ENCODE data around the gene OR6C74. TPM values are rescaled to one million over a fixed set of nuclear protein-coding genes. Genes with fewer than 3 reads are reported as not detected.

Gene OR6C74
- total RNA-seq = not detected
- total RNA-seq (2013) = not detected

- Mint-ChIP-seq H3K4me3 (no peak within 1 kb of the TSS), H3K27ac (no peak within 1 kb of the TSS), H3K36me3 (no peaks in the 10 kb centered on the region), H3K4me1 (no peaks in the 10 kb centered on the region), H3K27me3 (ENCODE audit: low read depth in 2 of 2) (peaks cover 12 to 28% of the 10 kb centered on the region in 2 donors), H3K9me3 (no peaks in the 10 kb centered on the region)
- intact Hi-C loops (cut with micrococcal nuclease) = no loop called here
- Histone ChIP-seq H3K4me1 (ENCODE audit: control insufficient read depth, insufficient read depth, low read length) (no peaks in the 10 kb centered on the region), H3K4me3 (ENCODE audit: low read length) (no peak within 1 kb of the TSS), H3K27ac (ENCODE audit: low read length) (no peak within 1 kb of the TSS), H3K36me3 (ENCODE audit: control insufficient read depth, insufficient read depth, low read length) (no peaks in the 10 kb centered on the region), H3K9me3 (ENCODE audit: control insufficient read depth, insufficient read depth, low read length) (no peaks in the 10 kb centered on the region), H3K27me3 (ENCODE audit: control insufficient read depth, insufficient read depth, low read length) (no peaks in the 10 kb centered on the region)
- no peak for DNase-seq
- WGBS (ENCODE audit: insufficient coverage) = no CpG with 5 or more reads among the region's 3 CpGs
- no peak for TF ChIP-seq CTCF (IDR thresholded peaks at IDR 0.05)
- no peak for ATAC-seq
These were observed at the start of gene OR6C74 for GRCh38 chr12:55244309-55244708. Gene OR6C74 (plus strand): TSS chr12:55244609. CDS start chr12:55247288, 2,679 bp downstream.

DNA sequence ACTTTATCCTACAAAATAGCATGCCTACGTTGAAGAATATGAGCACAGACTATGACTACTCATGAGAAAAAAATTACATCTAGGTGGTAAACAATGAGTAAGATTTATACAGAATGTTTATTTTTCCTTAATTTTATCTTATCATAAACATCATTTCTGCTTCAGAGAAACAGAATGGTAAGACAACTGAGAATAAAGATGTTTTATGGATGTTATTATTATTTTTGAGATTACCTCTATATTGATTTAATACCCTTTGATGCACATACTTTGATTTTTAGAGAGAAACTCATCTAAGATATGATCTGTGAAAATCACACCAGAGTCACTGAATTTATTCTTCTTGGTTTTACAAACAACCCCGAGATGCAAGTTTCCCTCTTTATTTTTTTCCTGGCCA is 23.7 kb upstream of the OR6C74 start, which contains the start of gene OR10A7:
Gene OR10A7 (plus strand): TSS at position 301 of the 400 bp plus-strand sequence. CDS start 0 bp downstream, at position 301.
- ATAC-seq = no peak
- Histone ChIP-seq H3K27ac (ENCODE audit: low read length) (no peak within 1 kb of the TSS), H3K9me3 (ENCODE audit: control insufficient read depth, insufficient read depth, low read length) (no peaks in the 10 kb centered on the region), H3K4me1 (ENCODE audit: control insufficient read depth, insufficient read depth, low read length) (no peaks in the 10 kb centered on the region), H3K4me3 (ENCODE audit: low read length) (no peak within 1 kb of the TSS), H3K36me3 (ENCODE audit: control insufficient read depth, insufficient read depth, low read length) (no peaks in the 10 kb centered on the region), H3K27me3 (ENCODE audit: control insufficient read depth, insufficient read depth, low read length) (peaks cover 5% of the 10 kb centered on the region)
- Mint-ChIP-seq H3K9me3 (peaks cover 0 to 3% of the 10 kb centered on the region in 2 donors), H3K27me3 (ENCODE audit: low read depth in 2 of 2) (peaks cover 11 to 19% of the 10 kb centered on the region in 2 donors), H3K27ac (no peak within 1 kb of the TSS), H3K4me3 (no peak within 1 kb of the TSS), H3K4me1 (no peaks in the 10 kb centered on the region), H3K36me3 (no peaks in the 10 kb centered on the region)
- WGBS (ENCODE audit: insufficient coverage) = 77% methylated on average over 1 of the region's 2 CpGs
- no peak for DNase-seq
- intact Hi-C loops (cut with micrococcal nuclease) = no loop called here
- no peak for TF ChIP-seq CTCF (IDR thresholded peaks at IDR 0.05)

- intact Hi-C loops (cut with micrococcal nuclease) = no loop called here
- Mint-ChIP-seq H3K9me3 (peaks cover 0 to 3% of the 10 kb centered on the region in 2 donors), H3K4me1 (no peaks in the 10 kb centered on the region), H3K27ac (no peak overlapping the region), H3K36me3 (no peaks in the 10 kb centered on the region), H3K27me3 (ENCODE audit: low read depth in 2 of 2) (peaks cover 14 to 41% of the 10 kb centered on the region in 2 donors), H3K4me3 (no peak overlapping the region)
- no peaks in the 10 kb centered on the region for H3K9me3 ChIP-seq (ENCODE audit: control insufficient read depth, insufficient read depth, low read length)
- TF ChIP-seq CTCF (IDR thresholded peaks at IDR 0.05) = no peak
- no CpG with 5 or more reads among the region's 1 CpG for WGBS (ENCODE audit: insufficient coverage)
- DNase-seq (no peak), ATAC-seq (no peak)
- H3K27ac ChIP-seq (ENCODE audit: low read length) = no peak overlapping the region
- H3K27me3 ChIP-seq (ENCODE audit: control insufficient read depth, insufficient read depth, low read length) = peaks cover 22% of the 10 kb centered on the region
- no peak overlapping the region for H3K4me3 ChIP-seq (ENCODE audit: low read length)
- H3K4me1 ChIP-seq (ENCODE audit: control insufficient read depth, insufficient read depth, low read length) = no peaks in the 10 kb centered on the region
- no peaks in the 10 kb centered on the region for H3K36me3 ChIP-seq (ENCODE audit: control insufficient read depth, insufficient read depth, low read length)
These were observed 17.9 kb upstream of the OR6C74 start for GRCh38 chr12:55226523-55226922.

GRCh38 chr12:55227643-55228042 is 16.8 kb upstream of the OR6C74 start:
- Histone ChIP-seq H3K27ac (ENCODE audit: low read length) (no peak overlapping the region), H3K36me3 (ENCODE audit: control insufficient read depth, insufficient read depth, low read length) (no peaks in the 10 kb centered on the region), H3K4me3 (ENCODE audit: low read length) (no peak overlapping the region), H3K9me3 (ENCODE audit: control insufficient read depth, insufficient read depth, low read length) (no peaks in the 10 kb centered on the region), H3K4me1 (ENCODE audit: control insufficient read depth, insufficient read depth, low read length) (no peaks in the 10 kb centered on the region), H3K27me3 (ENCODE audit: control insufficient read depth, insufficient read depth, low read length) (peaks cover 26% of the 10 kb centered on the region)
- no peak overlapping the region for H3K4me3 Mint-ChIP-seq
- H3K9me3 Mint-ChIP-seq = peaks cover 0 to 3% of the 10 kb centered on the region in 2 donors
- H3K36me3 Mint-ChIP-seq = no peaks in the 10 kb centered on the region
- no peak for TF ChIP-seq CTCF (IDR thresholded peaks at IDR 0.05)
- ATAC-seq = no peak
- no peaks in the 10 kb centered on the region for H3K4me1 Mint-ChIP-seq
- intact Hi-C loops (cut with micrococcal nuclease) = no loop called here
- DNase-seq = no peak
- no peak overlapping the region for H3K27ac Mint-ChIP-seq
- H3K27me3 Mint-ChIP-seq (ENCODE audit: low read depth in 2 of 2) = peaks cover 16 to 48% of the 10 kb centered on the region in 2 donors
- WGBS (ENCODE audit: insufficient coverage) = 28% methylated on average over 3 of the region's 3 CpGs
